Activated T-helper 1 cell treated with Interleukin-2 at 50 U/mL for 16 hours (primary cell): Measurements from ENCODE around the gene YIF1A.
"Not testable (repeated sequence)": the region's sequence is repeated elsewhere in the genome, so short reads cannot be mapped to it uniquely, and the experiment has no call there.

Experiments
- DNase-seq: peaks from one replicate; pipeline ENCODE4 v3.0.0-alpha.2; 2020; ENCODE audit warnings: low read depth

Gene YIF1A

DNA sequence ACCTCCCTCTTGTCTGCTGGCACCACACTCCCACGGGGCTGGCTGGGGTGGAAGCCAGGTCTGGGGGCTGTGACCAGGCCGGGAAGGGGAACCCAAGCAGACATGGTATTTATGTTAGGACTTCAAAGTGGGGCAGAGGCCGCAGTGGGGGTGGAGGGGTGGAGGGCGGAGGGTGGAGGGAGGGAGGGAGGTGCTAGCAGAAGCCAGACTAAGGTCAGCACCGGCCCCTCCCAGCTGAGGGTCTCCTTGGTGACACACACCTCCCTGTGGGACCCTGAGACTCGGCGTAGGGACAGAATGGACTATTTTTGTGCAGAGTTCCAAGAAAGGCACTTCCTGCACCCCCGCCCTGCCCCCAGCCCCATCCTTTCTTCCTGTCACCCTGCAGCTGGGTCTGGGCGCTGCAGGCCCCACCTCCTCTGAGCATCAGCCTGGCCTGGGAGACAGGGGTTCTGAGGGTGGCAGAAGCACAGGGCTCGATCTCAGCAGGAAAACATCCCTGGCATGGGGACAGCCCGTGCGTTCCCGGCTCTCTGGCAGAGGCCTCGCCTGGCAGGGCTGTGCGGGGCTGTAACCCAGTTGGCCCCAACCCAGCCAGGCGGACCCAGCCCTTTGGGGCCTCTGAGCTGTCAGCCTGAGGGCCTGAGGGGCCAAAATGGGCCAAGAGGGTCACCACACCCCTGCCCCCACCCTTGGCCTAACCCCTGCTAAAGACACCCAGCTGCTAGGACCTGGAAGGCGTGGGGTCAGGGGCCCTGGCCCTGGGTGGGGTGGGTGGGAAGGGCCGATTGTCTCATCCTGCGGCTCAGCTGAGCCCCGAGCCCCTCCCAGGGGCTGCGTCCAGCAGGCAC lies 37.5 kb upstream of the YIF1A start:
- DNase-seq: no peak

DNA sequence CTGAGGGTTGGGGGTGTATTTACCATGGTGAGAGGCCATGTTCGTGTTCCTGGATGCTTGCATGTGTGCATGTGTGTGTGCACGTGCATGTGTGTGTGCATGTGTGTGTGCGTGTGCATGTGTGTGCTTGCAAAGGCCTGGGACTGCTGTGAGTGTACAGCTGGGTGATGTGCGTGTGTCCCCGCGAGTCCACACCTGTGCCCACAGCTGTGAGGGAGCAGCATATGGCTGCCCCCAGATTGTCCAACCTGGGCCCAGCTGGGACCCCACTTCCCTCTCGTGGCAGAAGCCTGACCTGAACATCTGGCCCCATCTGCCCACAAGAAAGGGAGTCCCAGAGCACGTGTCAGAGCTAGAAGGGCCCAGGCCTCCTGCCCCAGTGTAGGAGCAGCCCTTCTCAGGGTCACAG lies 36.3 kb upstream of the YIF1A start:
- DNase-seq: no peak

DNA sequence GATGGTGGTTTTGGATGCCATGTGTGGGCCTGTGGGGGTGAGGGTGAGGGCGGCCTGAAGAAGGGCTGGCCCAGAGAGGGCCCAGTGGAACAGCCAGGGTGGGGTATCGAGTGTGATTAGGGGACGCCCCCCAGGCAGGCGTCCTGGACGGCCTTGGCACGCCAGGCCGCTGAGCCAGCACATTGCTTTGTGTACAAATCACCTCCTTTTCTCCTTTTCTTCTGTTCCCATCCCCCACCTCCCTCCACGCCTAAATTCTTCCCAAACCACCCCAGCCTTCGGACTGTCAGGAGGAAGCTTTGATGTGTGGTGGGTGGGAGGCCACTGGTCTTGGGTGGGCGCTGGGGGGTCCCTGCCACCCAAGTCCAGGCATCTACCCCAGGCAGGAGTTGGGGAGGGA lies 35.7 kb upstream of the YIF1A start:
- DNase-seq: no peak

DNA sequence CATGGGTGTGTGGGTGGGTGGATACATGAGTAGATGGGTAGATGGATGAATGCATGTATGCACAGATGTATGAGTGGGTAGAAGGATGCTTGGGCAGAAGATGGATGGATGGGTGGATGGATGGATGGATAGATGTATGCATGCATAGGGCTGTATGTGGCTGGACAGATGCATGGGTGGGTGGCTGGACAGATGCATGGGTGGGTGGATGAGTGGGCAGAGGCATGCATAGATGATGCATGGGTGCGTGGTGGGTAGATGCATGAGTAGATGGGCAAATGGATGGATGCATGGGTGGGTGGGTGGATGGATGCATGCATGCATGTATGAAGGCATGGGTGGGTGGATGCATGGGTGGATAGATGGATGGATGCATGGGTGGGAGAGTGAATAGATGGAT lies 34.7 kb upstream of the YIF1A start:
- no peak for DNase-seq

DNA sequence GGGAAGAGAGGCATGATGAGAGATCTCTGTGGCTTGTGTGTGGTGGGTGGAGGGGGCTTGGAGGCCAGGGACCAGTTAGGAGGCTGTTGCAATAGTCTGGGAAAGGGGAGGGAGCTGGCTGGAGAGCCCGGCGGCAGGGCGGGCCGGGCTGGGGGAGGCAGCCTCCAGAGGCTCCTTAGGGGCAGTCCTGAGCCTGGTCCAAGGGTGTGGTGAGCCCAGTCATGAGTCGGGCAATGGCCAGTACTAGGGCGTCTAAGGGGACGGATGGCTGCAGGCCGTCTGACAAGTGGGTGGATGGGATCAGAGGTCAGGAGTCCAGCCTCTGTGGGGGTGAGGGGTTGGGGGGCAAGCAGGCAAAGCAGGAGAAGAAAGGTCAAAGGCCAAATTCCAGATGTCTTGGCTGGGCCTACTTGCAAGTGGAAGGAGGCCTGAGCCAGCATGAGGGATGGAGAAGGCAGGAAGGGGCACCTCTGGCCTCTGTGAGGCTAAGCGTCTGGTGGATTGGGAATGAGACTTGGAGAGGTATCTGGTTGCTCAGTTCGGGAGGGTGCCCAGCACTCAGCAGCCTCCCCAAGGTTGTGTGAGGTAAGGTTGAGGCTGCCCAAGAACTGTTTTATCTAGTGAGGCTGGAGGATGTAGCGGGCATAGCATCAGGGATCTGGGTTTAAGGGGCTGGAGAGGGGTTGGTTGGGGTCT lies 33.9 kb upstream of the YIF1A start:
- no peak for DNase-seq

DNA sequence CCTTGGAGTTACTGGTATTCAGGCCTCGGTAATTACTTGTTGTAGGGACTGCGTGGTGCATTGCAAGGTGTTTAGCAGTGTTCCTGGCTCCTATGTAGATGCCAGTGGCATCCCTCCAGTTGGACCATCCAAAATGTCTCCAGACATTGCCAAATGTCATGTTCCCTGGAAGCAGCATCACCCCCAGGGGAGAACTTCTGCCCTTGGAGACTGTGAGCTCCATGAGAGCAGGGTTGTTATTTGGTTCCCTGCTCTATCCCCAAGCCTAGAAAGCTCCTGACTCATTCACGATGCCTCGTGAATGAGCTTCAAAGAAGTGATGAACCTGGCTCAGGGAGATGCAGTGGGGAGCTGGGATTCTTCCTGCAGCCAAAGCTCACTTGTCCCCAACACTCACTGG lies 32.7 kb upstream of the YIF1A start:
- no peak for DNase-seq

DNA sequence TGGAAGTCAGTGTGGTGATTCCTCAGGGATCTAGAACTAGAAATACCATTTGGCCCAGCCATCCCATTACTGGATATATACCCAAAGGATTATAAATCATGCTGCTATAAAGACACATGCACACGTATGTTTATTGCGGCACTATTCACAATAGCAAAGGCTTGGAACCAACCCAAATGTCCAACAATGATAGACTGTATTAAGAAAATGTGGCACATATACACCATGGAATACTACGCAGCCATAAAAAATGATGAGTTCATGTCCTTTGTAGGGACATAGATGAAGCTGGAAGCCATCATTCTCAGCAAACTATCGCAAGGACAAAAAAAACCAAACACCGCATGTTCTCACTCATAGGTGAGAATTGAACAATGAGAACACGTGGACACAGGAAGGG lies 31.8 kb upstream of the YIF1A start:
- not testable (repeated sequence) for DNase-seq

DNA sequence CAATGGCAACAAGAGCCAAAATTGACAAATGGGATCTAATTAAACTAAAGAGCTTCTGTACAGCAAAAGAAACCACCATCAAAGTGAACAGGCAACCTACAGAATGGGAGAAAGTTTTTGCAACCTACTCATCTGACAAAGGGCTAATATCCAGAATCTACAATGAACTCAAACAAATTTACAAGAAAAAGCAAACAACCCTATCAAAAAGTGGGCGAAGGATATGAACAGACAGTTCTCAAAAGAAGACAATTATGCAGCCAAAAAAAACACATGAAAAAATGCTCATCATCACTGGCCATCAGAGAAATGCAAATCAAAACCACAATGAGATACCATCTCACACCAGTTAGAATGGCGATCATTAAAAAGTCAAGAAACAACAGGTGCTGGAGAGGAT lies 31.3 kb upstream of the YIF1A start:
- not testable (repeated sequence) for DNase-seq

DNA sequence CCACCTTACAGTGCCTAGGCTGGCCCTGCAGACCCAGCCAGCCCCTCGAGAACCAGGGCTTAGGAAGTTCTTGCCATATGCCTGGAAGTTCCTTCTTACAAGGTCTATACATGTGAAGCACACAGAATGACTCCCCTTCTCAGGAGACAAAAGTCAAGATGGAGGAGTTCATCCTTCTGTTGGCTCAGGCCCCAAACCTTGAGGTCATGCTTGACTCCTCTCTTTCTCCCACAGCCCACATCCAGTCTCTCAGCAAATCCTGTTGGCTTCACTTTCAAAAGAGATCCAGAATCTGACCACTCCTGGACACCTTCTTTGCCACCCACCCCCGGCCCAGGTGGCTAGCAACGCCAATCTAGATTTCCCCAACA lies 29.6 kb upstream of the YIF1A start:
- no peak for DNase-seq

DNA sequence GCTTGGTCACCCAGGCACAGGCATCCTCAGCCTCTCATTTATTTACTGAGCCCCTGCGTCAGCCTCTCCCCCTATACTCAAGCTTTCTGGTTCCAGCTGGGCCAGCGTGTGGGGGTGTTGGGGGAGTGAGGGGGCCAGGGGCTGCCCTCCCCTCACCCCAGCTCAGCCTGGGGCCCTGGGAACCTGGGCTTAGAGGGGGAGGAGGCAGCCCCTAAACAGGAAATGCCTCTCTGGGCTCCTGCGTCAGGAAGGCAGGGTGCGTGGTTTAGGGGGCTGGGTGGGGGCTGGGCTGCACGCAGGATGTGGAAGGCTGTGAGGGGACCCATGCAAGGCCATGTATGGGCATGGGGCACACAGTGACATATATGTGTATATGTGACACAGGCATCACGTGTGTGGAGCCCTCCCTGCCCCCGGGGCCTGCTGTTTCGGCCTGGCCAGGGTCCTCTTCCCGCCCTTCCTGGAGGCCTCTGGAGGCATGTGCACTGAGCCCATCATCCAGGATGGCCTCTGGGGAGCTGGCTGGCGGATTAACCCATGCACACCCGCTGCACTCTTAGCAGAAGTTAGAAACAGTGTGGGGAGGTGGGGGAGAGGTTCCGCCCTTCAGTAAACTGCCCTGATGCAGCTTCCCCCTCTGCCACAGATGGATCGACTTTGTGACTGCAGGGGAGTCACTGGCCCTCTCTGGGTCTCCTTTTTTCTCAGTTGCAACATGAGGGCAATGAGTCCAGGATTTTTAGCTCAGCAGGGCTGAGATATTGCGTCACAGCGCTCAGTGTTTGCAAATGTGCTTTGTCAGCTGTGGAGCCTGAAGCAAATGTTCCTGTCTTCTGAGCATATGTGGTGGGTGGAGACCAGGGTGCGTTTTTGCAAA lies 29.0 kb upstream of the YIF1A start:
- DNase-seq: peak; percentile 29

DNA sequence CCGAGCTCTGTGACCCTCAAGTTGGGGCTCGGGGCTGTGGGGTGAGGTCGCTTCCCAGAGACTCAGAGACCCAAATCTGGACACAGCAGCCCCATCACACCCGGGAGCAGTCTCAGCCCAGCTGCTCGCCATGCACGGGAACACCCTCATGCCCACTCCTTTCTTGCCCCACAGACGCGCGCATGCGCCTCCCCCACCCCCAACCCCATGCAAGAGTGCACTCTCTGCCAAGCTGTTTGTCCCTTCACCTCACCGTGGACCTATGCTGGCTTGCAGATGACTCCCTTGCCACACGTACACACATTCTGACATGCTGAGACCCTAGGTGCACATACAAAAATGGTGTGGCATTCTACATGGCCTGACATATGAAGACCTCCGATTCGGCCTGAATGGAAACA lies 28.4 kb upstream of the YIF1A start:
- DNase-seq: no peak

DNA sequence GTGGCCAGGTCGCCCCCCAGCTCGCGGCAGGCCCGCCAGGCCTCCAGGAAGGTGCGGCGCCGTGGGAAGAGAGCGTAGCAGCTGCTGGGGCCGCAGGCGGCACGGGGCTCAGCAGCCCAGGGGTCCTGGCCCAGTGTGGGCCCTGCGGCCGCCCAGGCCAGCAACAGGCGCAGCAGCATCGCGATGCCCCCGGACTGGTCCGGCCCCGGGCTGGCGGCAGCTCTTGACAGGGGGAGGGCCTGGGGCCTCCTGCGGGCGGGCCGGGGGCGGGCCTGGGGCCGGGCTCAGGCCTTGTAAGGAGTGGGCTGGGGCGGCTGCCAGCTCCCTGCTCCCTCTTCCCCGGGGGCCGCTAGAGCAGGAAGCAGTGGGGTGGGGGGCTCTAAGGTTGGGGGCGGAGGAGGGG lies 27.9 kb upstream of the YIF1A start, which contains the start of gene CD248:
Gene CD248 (minus strand): TSS at position 196 of the 403 bp plus-strand sequence. CDS start 17 bp downstream, at position 179.
- no peak for DNase-seq

DNA sequence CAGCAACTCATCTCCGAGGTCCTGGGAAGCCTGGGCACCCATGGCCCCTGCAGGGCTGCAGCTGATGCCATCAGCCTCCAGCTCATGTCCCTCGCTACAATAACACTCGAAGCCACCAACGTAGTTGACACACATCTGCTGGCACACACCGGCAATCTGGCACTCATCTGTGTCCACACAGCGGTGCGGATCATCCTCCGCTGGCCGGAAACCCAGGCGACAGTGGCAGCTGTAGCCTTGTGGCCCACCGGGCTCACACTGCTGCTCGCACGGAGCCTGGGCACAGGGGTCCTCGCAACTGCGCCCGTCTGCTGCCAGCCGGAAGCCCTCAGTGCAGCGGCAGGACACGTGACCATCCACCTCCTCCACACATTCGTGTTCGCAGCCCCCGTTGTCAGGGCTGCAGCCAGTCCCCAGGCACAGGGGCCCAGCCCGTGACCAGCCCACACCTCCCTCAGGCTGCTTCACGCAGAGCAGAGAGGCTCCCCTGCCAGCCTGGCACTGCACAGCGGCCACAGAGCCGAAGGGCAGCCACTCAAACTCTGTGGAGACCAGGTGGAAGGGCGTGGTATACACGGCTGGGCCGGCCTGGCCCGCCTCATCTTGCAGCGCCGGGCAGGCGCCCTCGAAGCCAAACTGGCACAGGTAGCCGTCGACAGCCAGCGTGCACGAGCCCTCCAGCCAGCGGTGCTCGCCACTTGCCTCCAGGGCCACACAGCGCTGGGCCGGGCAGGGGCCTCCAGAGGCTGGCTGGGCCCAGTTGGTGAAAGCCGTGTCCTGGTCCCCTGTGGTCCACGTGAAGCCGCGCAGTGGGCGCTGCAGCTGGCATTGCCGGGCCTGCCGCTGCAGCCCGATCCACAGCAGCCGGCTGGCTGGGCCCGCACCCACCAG lies 27.2 kb upstream of the YIF1A start:
- DNase-seq: no peak

DNA sequence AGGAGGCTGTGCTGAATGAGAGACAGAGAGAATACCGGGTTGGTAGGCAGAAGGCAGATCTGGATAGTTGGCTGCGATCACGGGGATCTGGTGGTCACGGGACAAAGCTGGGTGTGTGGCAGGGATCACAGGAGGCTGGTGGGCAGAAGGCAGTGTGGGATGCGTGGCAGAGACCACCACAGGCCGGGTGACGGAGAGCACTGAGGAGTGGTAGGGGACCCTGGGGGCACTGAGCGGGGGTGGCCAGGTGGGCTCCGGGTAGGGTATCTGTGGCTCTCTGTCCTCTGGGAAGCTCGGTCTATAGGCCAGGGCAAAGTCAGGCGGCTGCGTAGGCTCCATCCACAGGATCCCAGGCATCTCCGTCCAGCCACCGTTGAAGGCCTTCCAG lies 26.5 kb upstream of the YIF1A start:
- DNase-seq: no peak

DNA sequence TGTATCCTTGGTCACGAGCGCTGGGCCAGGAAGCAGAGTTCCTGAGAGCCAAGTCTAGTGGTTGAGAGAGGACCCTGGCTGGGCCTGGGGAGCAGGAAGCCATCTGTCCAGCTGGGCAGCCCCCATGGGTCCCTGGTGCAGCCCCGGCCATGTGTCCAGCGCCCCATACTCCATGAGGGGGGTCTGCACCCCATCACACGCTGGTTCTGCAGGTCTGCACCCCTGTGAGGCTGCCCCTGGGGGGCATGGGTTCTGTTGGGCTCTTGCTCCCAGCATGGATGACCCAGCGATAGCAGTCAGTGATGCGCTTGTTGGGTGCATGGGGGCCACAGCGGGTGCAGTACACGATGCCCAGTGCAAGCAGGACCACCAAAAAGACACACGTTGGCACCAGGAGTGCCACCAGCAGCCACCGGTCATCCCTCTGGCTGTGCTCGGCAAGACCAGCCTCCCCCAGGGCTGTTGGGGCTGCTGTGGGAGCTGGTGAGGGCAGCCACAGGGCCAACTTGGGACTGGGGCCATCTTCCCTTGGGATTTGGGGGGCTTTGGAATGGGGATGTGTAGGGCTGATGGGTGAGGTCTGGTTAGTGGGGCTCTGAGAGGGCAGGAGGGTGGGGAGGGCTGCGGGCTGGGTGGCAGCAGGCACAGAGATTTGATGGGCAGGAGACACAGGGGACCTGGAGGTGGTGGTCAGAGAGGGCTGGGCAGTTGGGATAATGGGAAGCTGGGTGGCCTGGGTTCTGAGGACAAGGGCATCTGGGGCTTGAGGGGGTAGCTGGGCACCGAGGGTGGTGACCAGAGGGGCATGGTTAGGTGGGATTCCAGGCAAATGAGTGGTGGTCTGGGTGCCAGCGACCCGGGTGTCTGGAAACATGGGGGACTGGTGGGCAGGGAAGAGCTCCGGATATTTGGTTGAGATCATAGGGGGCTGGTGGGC lies 25.9 kb upstream of the YIF1A start:
- DNase-seq: no peak

DNA sequence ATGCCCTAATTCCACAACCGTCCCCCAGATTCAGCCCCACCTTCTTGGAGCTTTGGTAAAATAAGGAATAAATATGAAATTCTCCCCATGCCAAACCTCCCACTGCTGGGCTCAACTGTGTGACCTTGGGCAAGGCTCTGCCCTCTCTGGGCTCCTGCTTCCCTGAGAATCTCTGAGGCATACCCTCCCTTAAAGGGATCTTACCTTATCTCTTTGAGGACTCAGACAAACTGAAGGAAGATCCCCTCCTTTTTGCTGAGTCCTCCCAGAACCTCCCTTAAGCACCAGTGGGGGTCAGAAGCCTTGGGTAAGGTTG lies 25.2 kb upstream of the YIF1A start:
- DNase-seq: no peak

DNA sequence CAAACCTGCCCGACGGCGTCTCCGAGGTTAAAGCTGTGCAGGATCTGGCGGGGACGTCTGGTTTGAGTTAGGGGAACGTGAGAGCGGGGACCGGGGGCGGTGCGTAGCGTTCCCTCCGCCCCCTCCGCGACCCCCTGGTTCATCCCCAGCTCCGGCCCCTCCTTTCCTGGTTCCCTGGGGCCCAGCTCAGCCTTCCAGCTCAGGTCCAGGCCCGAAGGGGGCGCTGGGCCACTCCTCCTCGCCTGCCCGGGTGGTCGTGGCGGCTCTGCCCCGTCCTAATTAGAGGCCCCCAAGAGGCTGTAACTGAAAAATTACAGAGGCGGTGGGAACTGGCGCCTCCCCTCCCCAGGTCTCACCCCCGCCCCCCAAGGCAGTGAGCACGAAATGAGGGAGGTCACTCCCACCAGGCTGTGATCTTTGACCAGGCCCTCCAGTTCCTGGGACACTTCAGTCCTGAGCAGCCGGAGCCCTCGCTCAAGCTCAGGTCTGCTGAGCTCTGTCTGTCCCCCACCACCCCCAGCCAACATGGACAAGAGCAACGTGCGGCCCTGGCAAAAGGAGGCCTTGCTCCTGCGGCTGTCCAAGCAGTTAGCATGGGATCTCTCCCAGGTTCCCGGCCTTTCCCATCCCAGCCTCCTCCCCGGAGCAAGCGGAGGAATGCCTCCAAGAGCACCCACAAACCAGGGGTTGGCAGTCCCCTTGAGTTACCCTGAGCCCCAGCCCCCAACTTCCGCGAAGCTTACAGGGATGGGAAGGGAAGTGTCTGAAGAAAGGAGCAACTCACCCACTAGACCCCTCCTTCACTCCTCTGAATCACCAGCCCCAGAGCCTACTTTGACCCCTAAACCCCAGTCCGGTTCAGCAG lies 24.6 kb upstream of the YIF1A start:
- DNase-seq: no peak

DNA sequence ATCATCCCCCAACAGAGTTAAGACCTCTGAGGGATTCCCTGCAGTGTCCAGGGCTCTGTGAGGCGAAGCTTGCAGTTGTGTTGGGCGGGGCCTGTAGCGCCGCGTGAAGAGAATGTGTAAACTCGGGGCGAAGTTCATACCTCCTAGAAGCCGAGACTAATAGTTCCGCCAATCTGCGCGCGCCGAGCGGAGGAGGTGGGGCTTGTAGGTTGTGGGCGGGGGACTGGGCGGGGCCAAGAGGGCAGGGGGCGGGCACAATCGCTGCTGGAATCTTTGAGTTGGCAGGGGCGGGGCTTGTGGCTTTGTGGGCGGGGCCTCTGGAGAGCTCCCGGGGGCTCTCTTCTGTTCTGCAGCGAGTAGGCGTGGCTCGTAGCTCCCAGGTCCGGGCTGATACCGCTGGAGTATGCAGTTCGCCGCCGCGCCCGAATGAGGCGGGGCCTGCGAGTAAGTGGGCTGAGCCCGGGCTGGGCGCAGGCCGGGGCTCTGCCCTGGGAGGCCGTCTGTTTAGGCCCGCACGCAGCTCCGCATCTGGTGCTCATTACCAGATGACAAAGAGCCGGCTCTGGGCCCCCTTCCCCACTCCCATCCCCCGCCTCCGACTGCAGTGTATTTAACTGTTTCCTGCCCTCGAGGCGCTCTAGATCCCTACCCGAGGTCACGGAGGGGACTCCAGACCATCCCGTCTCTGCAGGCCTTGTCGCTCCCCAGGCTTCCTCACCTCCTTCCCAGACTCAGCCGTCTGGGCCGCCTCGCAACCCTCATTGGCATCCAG lies 23.8 kb upstream of the YIF1A start:
- DNase-seq: peak; percentile 93
